ENCODE results near the gene NPY1R. TPM values are rescaled to one million over a fixed set of nuclear protein-coding genes. Genes with fewer than 3 reads are reported as not detected.

Gene NPY1R
- 2.3 TPM for polyA plus RNA-seq (2013, experiment 1 of 2)
- 2.5 TPM for polyA plus RNA-seq (2013, experiment 2 of 2)

DNA sequence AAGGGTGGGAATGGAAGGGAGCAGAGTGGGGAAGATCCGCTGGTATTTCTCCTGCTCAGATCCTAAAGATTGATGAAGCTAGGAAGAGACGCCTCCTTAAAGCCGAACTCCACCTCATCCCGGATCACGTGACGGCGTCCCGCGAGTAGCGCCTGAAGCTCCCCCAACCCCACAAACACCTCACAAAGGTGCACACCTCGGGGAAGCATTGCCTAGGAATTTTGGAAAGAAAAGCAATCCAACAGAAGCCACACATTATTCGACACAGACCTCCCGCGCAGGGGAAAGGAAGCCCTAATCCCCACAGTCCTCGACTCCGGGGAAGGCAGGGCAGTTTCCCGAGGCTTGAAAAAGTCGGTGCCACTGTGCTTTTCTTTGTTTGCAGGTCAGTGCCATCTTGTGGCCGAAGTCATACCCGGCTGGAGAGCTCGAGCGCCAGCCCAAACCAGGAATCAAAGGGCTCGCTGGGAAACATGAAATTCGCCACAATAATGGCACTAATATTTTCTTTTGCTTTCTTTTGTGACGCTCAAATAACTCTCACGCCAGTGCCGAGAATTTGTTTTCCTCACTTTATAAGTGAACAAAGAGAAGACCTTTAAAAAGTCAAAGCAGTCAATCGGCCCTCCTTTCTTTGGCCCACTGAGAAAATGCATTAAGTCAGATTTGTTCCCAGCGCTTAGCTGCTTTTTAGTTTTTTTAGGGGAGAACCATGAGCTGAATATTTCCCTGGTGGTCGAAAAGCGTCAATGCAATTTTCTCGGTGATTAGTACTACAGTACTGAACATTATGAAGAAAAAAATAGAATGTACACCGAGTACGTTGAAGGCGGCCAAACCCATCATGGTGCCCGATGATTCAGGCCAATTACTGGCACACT is at the start of gene NPY1R:
Gene NPY1R, minus strand, starts transcription at position 71 of the 881 bp plus-strand sequence. CDS start 6,042 bp downstream, outside the sequence.
- WGBS (ENCODE audit: extremely low coverage, insufficient coverage, low lambda C conversion rate) = no CpG with 5 or more reads among the region's 36 CpGs
- Histone ChIP-seq H3K27ac (ENCODE audit: low read depth, low read length) (no peak within 1 kb of the TSS), H3K79me2 (ENCODE audit: control insufficient read depth, insufficient read depth, low read length) (no peaks in the 10 kb centered on the region)

GRCh38 chr4:163380703-163381102 is 48.3 kb upstream of the NPY1R start:
- no peak for DNase-seq
- H3K18ac ChIP-seq (ENCODE audit: low read length) = no peak overlapping the region
- no peak overlapping the region for H4K8ac ChIP-seq (ENCODE audit: low read depth, low read length)
- no peak overlapping the region for H3K56ac ChIP-seq (ENCODE audit: low read length)
- no peaks in the 10 kb centered on the region for H3K4me1 ChIP-seq (ENCODE audit: control insufficient read depth, low read depth, low read length)
- no peak overlapping the region for H3K4ac ChIP-seq (ENCODE audit: low read depth, low read length)
- H3K79me2 ChIP-seq (ENCODE audit: control insufficient read depth, insufficient read depth, low read length) = no peaks in the 10 kb centered on the region
- no peaks in the 10 kb centered on the region for H3K27me3 ChIP-seq (ENCODE audit: insufficient read depth, low read length, poor library complexity)
- no peak overlapping the region for H4K5ac ChIP-seq (ENCODE audit: low read length)
- no peak overlapping the region for H3K9ac ChIP-seq (ENCODE audit: low read length)
- H3K4me2 ChIP-seq (ENCODE audit: low read length) = no peak overlapping the region
- H3K4me3 ChIP-seq (ENCODE audit: low read length) = no peak overlapping the region
- no peak overlapping the region for H2AK5ac ChIP-seq (ENCODE audit: low read length)
- no peak overlapping the region for H3K27ac ChIP-seq (ENCODE audit: low read depth, low read length)
- H2BK120ac ChIP-seq (ENCODE audit: low read depth, low read length) = no peak overlapping the region
- no peaks in the 10 kb centered on the region for H3K79me1 ChIP-seq (ENCODE audit: low read length)
- H3K36me3 ChIP-seq (ENCODE audit: control insufficient read depth, insufficient read depth, low read length) = no peaks in the 10 kb centered on the region
- WGBS (ENCODE audit: extremely low coverage, insufficient coverage, low lambda C conversion rate) = no CpG with 5 or more reads among the region's 5 CpGs
- H2BK5ac ChIP-seq (ENCODE audit: low read length) = no peak overlapping the region
- no peak overlapping the region for H3K23ac ChIP-seq (ENCODE audit: low read length)
- H2BK15ac ChIP-seq (replicated peaks; ENCODE audit: low read depth) = no peak overlapping the region

More for the DNA sequence above, at the start of gene NPY1R:
- peak within 1 kb of the TSS; percentile 84 for H3K56ac ChIP-seq (ENCODE audit: low read length)
- H3K23ac ChIP-seq (ENCODE audit: low read length) = no peak within 1 kb of the TSS
- H3K4me2 ChIP-seq (ENCODE audit: low read length) = peak within 1 kb of the TSS; percentile 80
- no peak within 1 kb of the TSS for H2BK5ac ChIP-seq (ENCODE audit: low read length)
- H3K79me1 ChIP-seq (ENCODE audit: low read length) = no peaks in the 10 kb centered on the region
- no peak within 1 kb of the TSS for H4K8ac ChIP-seq (ENCODE audit: low read depth, low read length)
- H3K36me3 ChIP-seq (ENCODE audit: control insufficient read depth, insufficient read depth, low read length) = no peaks in the 10 kb centered on the region
- H4K5ac ChIP-seq (ENCODE audit: low read length) = no peak within 1 kb of the TSS
- no peak within 1 kb of the TSS for H3K4ac ChIP-seq (ENCODE audit: low read depth, low read length)
- no peak within 1 kb of the TSS for H2BK15ac ChIP-seq (replicated peaks; ENCODE audit: low read depth)
- no peaks in the 10 kb centered on the region for H3K27me3 ChIP-seq (ENCODE audit: insufficient read depth, low read length, poor library complexity)
- peak within 1 kb of the TSS; percentile 73 for H3K9ac ChIP-seq (ENCODE audit: low read length)
- H3K4me1 ChIP-seq (ENCODE audit: control insufficient read depth, low read depth, low read length) = no peaks in the 10 kb centered on the region
- H2AK5ac ChIP-seq (ENCODE audit: low read length) = no peak within 1 kb of the TSS
- H3K18ac ChIP-seq (ENCODE audit: low read length) = no peak within 1 kb of the TSS
- H2BK120ac ChIP-seq (ENCODE audit: low read depth, low read length) = no peak within 1 kb of the TSS
- peak; percentile 91 for DNase-seq
- H3K4me3 ChIP-seq (ENCODE audit: low read length) = peak within 1 kb of the TSS; percentile 56

DNA sequence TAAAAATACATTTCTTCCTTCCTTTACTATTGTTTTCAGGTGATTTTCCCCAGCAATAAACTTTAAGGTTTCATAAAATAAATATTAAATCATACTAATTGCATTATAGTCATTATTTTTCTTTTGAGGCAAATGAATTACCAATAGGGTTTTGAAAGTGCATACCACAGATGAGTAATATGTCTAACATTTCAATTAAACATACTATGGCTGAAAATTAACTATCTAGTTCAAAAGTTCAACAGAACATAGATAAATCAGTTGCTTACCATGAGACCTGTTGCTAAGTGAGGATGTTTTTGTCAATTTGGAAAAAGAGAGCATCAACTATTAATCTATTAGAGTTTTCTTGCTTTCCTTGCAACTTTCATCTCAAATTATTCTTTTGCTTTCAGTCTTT is 46.3 kb upstream of the NPY1R start:
- H2AK5ac ChIP-seq (ENCODE audit: low read length) = no peak overlapping the region
- H2BK15ac ChIP-seq (replicated peaks; ENCODE audit: low read depth) = no peak overlapping the region
- H3K79me1 ChIP-seq (ENCODE audit: low read length) = no peaks in the 10 kb centered on the region
- H4K5ac ChIP-seq (ENCODE audit: low read length) = no peak overlapping the region
- H2BK120ac ChIP-seq (ENCODE audit: low read depth, low read length) = no peak overlapping the region
- H3K9ac ChIP-seq (ENCODE audit: low read length) = no peak overlapping the region
- no peak for DNase-seq
- H3K23ac ChIP-seq (ENCODE audit: low read length) = no peak overlapping the region
- H3K4me3 ChIP-seq (ENCODE audit: low read length) = no peak overlapping the region
- H3K4ac ChIP-seq (ENCODE audit: low read depth, low read length) = no peak overlapping the region
- no peaks in the 10 kb centered on the region for H3K27me3 ChIP-seq (ENCODE audit: insufficient read depth, low read length, poor library complexity)
- no peaks in the 10 kb centered on the region for H3K79me2 ChIP-seq (ENCODE audit: control insufficient read depth, insufficient read depth, low read length)
- no peak overlapping the region for H3K18ac ChIP-seq (ENCODE audit: low read length)
- H4K8ac ChIP-seq (ENCODE audit: low read depth, low read length) = no peak overlapping the region
- no peaks in the 10 kb centered on the region for H3K4me1 ChIP-seq (ENCODE audit: control insufficient read depth, low read depth, low read length)
- no peak overlapping the region for H2BK5ac ChIP-seq (ENCODE audit: low read length)
- no peaks in the 10 kb centered on the region for H3K36me3 ChIP-seq (ENCODE audit: control insufficient read depth, insufficient read depth, low read length)
- H3K56ac ChIP-seq (ENCODE audit: low read length) = no peak overlapping the region
- no peak overlapping the region for H3K27ac ChIP-seq (ENCODE audit: low read depth, low read length)
- no peak overlapping the region for H3K4me2 ChIP-seq (ENCODE audit: low read length)

- Histone ChIP-seq H2BK120ac (ENCODE audit: low read depth, low read length) (no peak overlapping the region), H3K4me3 (ENCODE audit: low read length) (no peak overlapping the region), H3K4ac (ENCODE audit: low read depth, low read length) (no peak overlapping the region), H3K36me3 (ENCODE audit: control insufficient read depth, insufficient read depth, low read length) (no peaks in the 10 kb centered on the region), H2BK5ac (ENCODE audit: low read length) (no peak overlapping the region), H4K5ac (ENCODE audit: low read length) (no peak overlapping the region), H3K4me1 (ENCODE audit: control insufficient read depth, low read depth, low read length) (no peaks in the 10 kb centered on the region), H2AK5ac (ENCODE audit: low read length) (no peak overlapping the region), H3K27me3 (ENCODE audit: insufficient read depth, low read length, poor library complexity) (no peaks in the 10 kb centered on the region), H3K18ac (ENCODE audit: low read length) (no peak overlapping the region), H3K9ac (ENCODE audit: low read length) (no peak overlapping the region), H4K8ac (ENCODE audit: low read depth, low read length) (no peak overlapping the region), H3K4me2 (ENCODE audit: low read length) (no peak overlapping the region), H3K27ac (ENCODE audit: low read depth, low read length) (no peak overlapping the region), H2BK15ac (replicated peaks; ENCODE audit: low read depth) (no peak overlapping the region), H3K23ac (ENCODE audit: low read length) (no peak overlapping the region), H3K56ac (ENCODE audit: low read length) (no peak overlapping the region), H3K79me1 (ENCODE audit: low read length) (no peaks in the 10 kb centered on the region), H3K79me2 (ENCODE audit: control insufficient read depth, insufficient read depth, low read length) (no peaks in the 10 kb centered on the region)
- WGBS (ENCODE audit: extremely low coverage, insufficient coverage, low lambda C conversion rate) = no CpG with 5 or more reads among the region's 5 CpGs
- DNase-seq = no peak
Measured at GRCh38 chr4:163372029-163372428, 39.6 kb upstream of the NPY1R start.

DNA sequence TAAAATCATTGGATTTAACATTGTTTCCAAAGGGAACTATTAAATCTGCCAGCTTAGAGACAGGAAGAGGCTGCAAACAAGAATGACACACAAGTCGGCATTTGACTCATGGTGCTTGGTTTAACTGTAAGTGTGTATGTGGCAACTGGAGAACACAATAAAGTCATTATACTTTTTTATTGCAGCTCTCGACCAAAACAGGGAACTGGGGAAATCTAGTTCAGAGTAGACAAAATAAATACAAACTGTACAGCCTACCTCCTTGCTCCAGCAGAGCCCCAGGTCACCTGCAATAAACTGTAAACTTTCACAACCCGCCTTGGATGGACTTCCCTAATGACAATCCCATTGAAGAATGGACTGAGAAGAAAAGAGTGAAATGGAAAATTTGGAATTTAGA is 35.3 kb upstream of the NPY1R start:
- Histone ChIP-seq H3K27me3 (ENCODE audit: insufficient read depth, low read length, poor library complexity) (no peaks in the 10 kb centered on the region), H3K79me1 (ENCODE audit: low read length) (no peaks in the 10 kb centered on the region), H3K36me3 (ENCODE audit: control insufficient read depth, insufficient read depth, low read length) (no peaks in the 10 kb centered on the region), H3K4me2 (ENCODE audit: low read length) (no peak overlapping the region), H3K18ac (ENCODE audit: low read length) (no peak overlapping the region), H2BK5ac (ENCODE audit: low read length) (no peak overlapping the region), H3K4me3 (ENCODE audit: low read length) (no peak overlapping the region), H3K9ac (ENCODE audit: low read length) (no peak overlapping the region), H4K8ac (ENCODE audit: low read depth, low read length) (no peak overlapping the region), H2BK120ac (ENCODE audit: low read depth, low read length) (no peak overlapping the region), H2AK5ac (ENCODE audit: low read length) (no peak overlapping the region), H2BK15ac (replicated peaks; ENCODE audit: low read depth) (no peak overlapping the region), H3K79me2 (ENCODE audit: control insufficient read depth, insufficient read depth, low read length) (no peaks in the 10 kb centered on the region), H3K23ac (ENCODE audit: low read length) (no peak overlapping the region), H4K5ac (ENCODE audit: low read length) (no peak overlapping the region), H3K56ac (ENCODE audit: low read length) (no peak overlapping the region), H3K4me1 (ENCODE audit: control insufficient read depth, low read depth, low read length) (no peaks in the 10 kb centered on the region), H3K27ac (ENCODE audit: low read depth, low read length) (no peak overlapping the region), H3K4ac (ENCODE audit: low read depth, low read length) (no peak overlapping the region)
- DNase-seq = no peak
- WGBS (ENCODE audit: extremely low coverage, insufficient coverage, low lambda C conversion rate) = no CpG with 5 or more reads among the region's 3 CpGs

DNA sequence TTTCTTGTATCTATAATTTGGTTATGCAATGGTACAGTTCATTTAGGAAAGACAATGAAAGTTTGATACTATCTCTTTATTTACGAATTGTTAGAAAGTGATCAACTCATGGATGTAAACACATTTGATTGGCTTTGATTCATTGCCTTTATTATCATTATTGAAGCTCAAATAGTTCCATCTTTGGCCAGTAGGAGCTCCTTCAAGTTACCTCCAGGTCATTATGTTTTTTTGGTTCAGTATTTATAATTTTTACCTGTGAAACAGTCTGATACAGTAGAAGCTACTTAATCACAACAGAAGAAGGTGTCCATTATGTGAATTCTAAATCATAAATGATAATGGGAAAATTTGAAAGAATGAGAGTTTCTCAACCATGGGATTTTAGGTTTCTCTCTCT is 23.7 kb upstream of the NPY1R start:
- Histone ChIP-seq H3K23ac (ENCODE audit: low read length) (no peak overlapping the region), H2AK5ac (ENCODE audit: low read length) (no peak overlapping the region), H2BK120ac (ENCODE audit: low read depth, low read length) (no peak overlapping the region), H3K79me1 (ENCODE audit: low read length) (no peaks in the 10 kb centered on the region), H3K27ac (ENCODE audit: low read depth, low read length) (no peak overlapping the region), H4K8ac (ENCODE audit: low read depth, low read length) (no peak overlapping the region), H3K4me3 (ENCODE audit: low read length) (no peak overlapping the region), H2BK15ac (replicated peaks; ENCODE audit: low read depth) (no peak overlapping the region), H3K56ac (ENCODE audit: low read length) (no peak overlapping the region), H3K79me2 (ENCODE audit: control insufficient read depth, insufficient read depth, low read length) (no peaks in the 10 kb centered on the region), H4K5ac (ENCODE audit: low read length) (no peak overlapping the region), H3K27me3 (ENCODE audit: insufficient read depth, low read length, poor library complexity) (no peaks in the 10 kb centered on the region), H3K4me1 (ENCODE audit: control insufficient read depth, low read depth, low read length) (no peaks in the 10 kb centered on the region), H3K4ac (ENCODE audit: low read depth, low read length) (no peak overlapping the region), H2BK5ac (ENCODE audit: low read length) (no peak overlapping the region), H3K18ac (ENCODE audit: low read length) (no peak overlapping the region), H3K4me2 (ENCODE audit: low read length) (no peak overlapping the region), H3K9ac (ENCODE audit: low read length) (no peak overlapping the region), H3K36me3 (ENCODE audit: control insufficient read depth, insufficient read depth, low read length) (no peaks in the 10 kb centered on the region)
- no CpG with 5 or more reads among the region's 1 CpG for WGBS (ENCODE audit: extremely low coverage, insufficient coverage, low lambda C conversion rate)
- DNase-seq = no peak

Measured in mesendoderm (in vitro differentiated cells).